ENCODE measurements around the gene C1QTNF4. TPM values are rescaled to one million over a fixed set of nuclear protein-coding genes. Genes with fewer than 3 reads are reported as not detected.

C1QTNF4 gene
- total RNA-seq, 1 donor from 2014 or later: 1.4 TPM

DNA sequence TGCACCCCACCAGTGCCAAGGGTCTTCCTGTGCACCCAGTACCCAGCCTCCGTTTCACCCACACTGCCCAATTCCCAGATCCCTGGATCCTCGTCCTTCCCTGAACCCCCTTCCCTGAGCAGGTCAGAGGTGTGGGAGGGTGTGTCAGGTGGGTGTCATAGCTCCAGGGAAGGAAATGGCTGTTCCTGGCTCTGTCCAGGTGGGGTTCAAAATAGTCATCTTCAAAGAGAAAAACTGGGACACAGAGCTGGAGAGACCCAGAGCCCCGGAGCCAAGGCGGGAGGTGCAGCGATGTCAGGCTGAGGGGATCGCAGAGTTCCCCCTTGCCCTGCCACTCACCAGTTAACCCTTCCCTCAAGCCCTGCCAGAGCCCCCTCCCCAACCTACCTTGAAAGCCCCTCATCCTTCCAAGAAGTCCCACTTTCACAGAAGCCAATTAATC is 698 bp downstream of the C1QTNF4 start:
- DNase-seq (ENCODE audit: low spot score): no peak

DNA sequence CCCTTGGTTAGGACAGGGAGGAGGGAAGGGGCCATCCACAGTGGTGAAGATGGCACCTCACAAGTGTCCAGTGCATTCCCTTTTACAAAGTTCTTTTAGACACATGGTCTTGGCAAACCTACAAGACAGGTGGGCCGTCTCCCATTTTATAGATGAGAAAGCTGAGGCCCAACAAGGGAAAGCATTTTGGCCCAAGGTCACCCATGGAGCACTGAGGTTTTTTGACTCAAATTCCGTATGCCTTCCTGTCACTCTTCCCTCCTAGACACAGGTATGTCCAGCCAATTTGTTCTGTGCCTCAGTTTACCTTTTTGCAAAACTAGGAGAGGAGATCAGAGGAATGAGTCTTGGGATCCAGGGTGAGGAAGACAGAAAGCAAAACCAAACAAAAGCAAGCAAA is 1.2 kb downstream of the C1QTNF4 start:
- DNase-seq (ENCODE audit: low spot score): no peak

GRCh38 chr11:47592251-47592650 is 2.0 kb downstream of the C1QTNF4 start:
- no peak for DNase-seq (ENCODE audit: low spot score)

DNA sequence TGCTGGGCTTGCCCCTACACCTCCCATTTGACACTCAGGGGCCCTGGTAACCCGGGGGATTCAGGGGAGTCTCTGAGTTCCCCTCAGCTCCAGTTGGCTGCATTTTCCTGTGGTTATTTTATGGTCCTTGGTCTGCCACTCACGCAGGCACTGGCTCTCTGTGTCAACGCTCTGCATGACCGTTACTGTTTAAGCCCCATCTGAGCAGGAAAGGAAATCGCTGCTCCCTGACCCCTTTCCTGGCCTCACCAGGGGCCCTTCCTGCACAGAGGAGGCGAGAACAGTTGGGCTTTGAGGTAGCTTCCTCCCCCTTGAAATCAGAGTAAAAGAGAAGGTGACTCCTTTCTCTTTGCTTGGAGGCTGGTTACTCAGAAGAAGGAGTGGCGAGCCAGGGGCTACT is 2.4 kb downstream of the C1QTNF4 start:
- DNase-seq (ENCODE audit: low spot score): no peak

GRCh38 chr11:47589977-47590861 is 4.0 kb downstream of the C1QTNF4 start:
- no peak for DNase-seq (ENCODE audit: low spot score)

DNA sequence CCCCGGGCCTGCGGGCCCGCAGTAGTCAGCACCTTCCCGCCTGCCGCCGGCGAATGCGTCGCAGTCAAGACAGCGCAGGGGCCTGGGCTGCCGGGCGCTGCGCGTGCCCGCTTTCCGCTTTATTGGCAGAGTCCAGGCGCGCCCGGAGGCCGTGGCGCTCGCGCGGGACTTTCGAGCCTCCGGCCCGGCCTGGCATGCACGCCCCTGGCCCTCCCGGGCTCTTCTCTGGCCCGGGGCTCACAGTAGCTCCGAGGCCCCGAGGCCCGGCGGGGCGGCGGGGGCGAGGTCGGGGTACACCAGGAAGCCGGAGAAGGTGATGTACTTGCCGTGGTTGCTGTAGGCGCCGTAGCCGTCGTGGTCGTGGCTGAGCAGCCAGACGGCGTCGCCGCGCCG is 4.6 kb downstream of the C1QTNF4 start:
- DNase-seq (ENCODE audit: low spot score): no peak

- DNase-seq (ENCODE audit: low spot score): no peak
Measured at GRCh38 chr11:47589118-47589517, 5.1 kb downstream of the C1QTNF4 start.

GRCh38 chr11:47587723-47588326 is 6.4 kb downstream of the C1QTNF4 start:
- no peak for DNase-seq (ENCODE audit: low spot score)

- DNase-seq (ENCODE audit: low spot score): no peak
Measured at GRCh38 chr11:47587039-47587716, 7.0 kb downstream of the C1QTNF4 start.

DNA sequence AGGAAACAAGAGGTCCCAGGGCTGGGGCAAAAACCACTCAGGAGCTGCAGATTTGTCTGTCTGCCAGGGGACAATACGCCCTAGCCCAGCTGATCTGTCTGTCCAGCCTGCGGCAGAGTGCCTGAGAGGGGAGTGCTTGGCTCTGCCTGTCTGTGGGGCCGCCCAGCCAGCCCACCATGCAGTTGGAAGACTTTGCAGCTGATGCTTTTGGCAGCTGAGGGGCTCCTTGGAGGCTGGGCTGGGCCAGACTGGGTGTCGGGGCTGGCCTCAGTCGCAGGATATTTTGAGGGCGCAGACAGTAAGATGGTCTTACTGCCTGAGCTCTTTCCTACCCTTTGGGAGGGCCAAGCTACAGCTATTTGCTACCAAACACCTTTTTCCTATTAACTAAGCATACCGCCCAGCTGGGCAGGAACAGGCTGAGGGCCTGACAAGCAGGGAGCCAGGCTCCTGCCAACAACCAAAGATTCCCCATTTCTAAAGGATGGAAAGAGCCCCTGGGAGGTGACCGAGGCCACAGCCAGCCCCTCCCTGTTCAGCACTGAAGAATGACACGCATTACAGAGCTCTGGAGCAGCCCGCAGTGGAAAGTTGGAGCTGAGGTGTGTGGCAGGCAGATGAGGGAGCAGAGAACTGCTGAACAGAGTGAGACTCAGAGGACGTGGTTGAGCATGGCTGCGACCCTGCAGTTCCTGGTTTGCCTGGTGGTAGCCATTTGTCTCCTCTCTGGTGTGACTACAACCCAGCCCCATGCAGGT is 7.9 kb downstream of the C1QTNF4 start, which contains the start of gene FAM180B:
FAM180B (plus strand) TSS at position 581 of the 758 bp plus-strand sequence; CDS start at position 672, 91 bp downstream.
- DNase-seq (ENCODE audit: low spot score): no peak

- no peak for DNase-seq (ENCODE audit: low spot score)
Measured at GRCh38 chr11:47583844-47584243, 10.4 kb downstream of the C1QTNF4 start.

DNA sequence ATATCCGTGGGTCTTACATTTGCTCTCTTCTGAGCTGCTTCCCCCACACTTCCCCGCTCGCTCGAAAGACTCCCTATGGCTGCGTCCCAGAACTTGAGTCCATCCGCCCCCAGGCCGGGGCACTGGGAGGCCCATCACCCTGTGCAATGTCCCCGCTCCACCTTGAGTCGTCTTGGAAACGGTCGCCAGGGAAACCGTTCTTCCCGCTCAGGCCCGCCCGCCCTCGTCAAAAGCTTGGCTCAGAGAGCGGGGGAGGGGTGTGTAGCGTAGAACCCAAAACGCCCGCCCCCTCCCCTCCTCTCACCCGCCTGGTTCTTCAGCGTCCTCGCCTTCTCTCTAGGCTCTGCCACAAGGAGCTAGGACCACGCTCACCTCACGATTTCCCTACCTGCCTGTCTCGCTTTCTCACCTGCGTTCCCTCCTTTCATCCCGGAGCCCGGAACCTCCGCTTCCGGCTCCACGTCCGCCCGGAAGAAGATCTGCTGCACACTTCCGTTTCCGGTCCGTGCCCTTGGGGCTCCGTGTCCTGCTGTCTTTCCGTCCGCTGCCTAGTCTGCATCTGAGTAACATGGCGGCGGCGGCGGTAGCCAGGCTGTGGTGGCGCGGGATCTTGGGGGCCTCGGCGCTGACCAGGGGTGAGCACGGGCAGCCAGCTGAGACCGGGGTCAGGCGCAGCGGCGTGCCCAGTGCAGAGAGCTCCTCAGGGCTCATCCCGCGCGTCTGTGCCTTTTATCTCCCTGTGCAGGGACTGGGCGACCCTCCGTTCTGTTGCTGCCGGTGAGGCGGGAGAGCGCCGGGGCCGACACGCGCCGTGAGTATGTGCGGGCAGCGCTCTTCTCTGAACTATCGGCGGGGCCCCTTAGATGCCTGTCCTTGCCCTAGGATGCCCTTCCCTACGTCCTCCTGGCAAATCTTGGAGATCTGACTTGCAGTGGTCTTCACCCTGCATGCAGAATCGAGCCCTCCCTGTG is 15.4 kb downstream of the C1QTNF4 start, which contains the start of the genes KBTBD4 and NDUFS3:
KBTBD4 (minus strand) TSS at position 447 of the 971 bp plus-strand sequence; CDS start at position 428, 19 bp downstream.
NDUFS3 (plus strand) TSS at position 551 of the 971 bp plus-strand sequence; CDS start at position 569, 18 bp downstream.
- peak; percentile 92 for DNase-seq (ENCODE audit: low spot score)

- DNase-seq (ENCODE audit: low spot score): no peak
Measured at GRCh38 chr11:47577460-47578041, 16.7 kb downstream of the C1QTNF4 start.

GRCh38 chr11:47573321-47573720 is 20.9 kb downstream of the C1QTNF4 start:
- no peak for DNase-seq (ENCODE audit: low spot score)

- DNase-seq (ENCODE audit: low spot score): no peak
Measured at GRCh38 chr11:47572715-47573255, 21.4 kb downstream of the C1QTNF4 start.

GRCh38 chr11:47571895-47572294 is 22.3 kb downstream of the C1QTNF4 start:
- DNase-seq (ENCODE audit: low spot score): no peak

DNA sequence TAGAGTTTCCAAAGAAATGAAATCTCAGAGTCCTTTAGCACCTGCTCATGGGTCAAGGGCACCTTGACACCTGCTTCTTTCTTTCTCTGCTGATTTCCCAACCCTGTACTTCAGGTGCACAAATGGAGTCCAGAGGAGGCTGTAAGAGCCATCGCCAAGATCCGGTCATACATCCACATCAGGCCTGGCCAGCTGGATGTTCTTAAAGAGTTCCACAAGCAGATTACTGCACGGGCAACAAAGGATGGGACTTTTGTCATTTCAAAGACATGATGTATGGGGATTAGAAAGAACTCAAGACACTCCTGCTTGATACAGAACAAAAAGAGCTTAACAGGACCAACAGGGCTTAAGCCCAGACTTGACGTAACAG is 22.9 kb downstream of the C1QTNF4 start:
- no peak for DNase-seq (ENCODE audit: low spot score)

DNA sequence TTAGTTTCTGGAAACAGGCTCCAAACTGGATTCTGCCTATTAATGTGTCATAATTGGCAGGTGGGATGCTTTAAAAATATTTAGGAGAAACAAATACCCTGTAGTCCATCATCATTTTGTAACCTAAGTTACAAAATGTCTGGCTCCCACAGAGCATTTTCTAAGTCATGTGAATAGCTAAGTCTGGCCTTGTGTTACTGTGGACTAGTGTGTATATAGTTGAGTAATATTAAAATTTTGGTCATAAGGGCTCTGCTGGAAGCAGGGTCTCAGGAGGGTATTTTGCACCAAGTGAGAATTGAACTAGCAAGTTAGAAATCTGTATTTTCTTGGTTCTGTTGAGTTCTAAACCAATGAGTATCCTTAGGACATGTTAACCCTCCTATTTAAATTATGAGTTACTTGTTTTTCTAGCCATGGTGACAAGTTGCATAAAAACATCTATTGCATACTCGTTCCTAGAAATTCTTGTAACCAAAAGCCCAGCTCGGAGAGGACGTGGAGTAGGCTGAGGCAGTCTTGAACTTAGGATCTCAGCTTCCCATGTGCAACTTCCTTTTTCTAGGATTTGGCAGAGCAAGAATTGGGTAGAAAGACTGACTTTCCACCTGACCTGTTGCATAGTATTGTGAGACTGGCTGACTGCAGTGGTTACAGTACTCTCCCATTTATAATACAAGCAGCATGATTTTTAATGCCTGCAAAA is 23.4 kb downstream of the C1QTNF4 start:
- no peak for DNase-seq (ENCODE audit: low spot score)

DNA sequence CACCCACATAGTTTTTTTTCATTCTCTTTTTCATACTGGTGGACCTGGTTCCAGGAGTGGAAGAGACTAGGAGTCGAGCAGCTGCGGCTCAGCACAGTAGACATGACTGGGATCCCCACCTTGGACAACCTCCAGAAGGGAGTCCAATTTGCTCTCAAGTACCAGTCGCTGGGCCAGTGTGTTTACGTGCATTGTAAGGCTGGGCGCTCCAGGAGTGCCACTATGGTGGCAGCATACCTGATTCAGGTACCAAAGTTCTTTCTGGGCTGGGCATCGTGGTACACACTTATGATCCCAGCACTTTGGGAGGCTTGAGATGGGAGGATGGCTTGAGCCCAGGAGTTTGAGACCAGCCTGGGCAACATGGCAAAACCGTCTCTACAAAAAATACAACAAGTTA is 24.6 kb downstream of the C1QTNF4 start:
- DNase-seq (ENCODE audit: low spot score): no peak
